GM10266 (cell line): Measurements from ENCODE around the gene SCNN1B.

Source experiments
- DNase-seq: peaks from one replicate; pipeline ENCODE4 v3.0.0; 2012; ENCODE audit errors: extremely low spot score
- CTCF ChIP-seq: IDR thresholded peaks from 2 replicates; pipeline ENCODE4 v1.5.1; 2012; ENCODE audit warnings: mild to moderate bottlenecking, low read depth; ENCODE audit not compliant: control insufficient read depth, insufficient read depth; ENCODE audit errors: missing control alignments

The SCNN1B gene

GRCh38 chr16:23278031-23278430 is 24.1 kb upstream of the SCNN1B start:
- no peak for DNase-seq
- no peak for TF ChIP-seq CTCF

GRCh38 chr16:23279721-23280153 is 22.4 kb upstream of the SCNN1B start:
- TF ChIP-seq CTCF, result no peak
- DNase-seq, result no peak

GRCh38 chr16:23280483-23280967 is 21.6 kb upstream of the SCNN1B start:
- no peak for TF ChIP-seq CTCF
- DNase-seq, result no peak

- no peak for DNase-seq
- TF ChIP-seq CTCF, result no peak
Measured at GRCh38 chr16:23282568-23282967, 19.5 kb upstream of the SCNN1B start.

- TF ChIP-seq CTCF, result no peak
- no peak for DNase-seq
Measured at GRCh38 chr16:23283571-23283970, 18.5 kb upstream of the SCNN1B start.

- no peak for DNase-seq
Measured at GRCh38 chr16:23284584-23284983, 17.5 kb upstream of the SCNN1B start.

GRCh38 chr16:23286131-23286532 is 16.0 kb upstream of the SCNN1B start:
- TF ChIP-seq CTCF, result no peak
- no peak for DNase-seq

More at GRCh38 chr16:23284584-23284983, 17.5 kb upstream of the SCNN1B start:
- no peak for TF ChIP-seq CTCF
